ENCODE results near the gene FASTK. TPM values are rescaled to one million over a fixed set of nuclear protein-coding genes. Genes with fewer than 3 reads are reported as not detected.

The FASTK gene
- polyA plus RNA-seq, 1 experiment, result 89.9 TPM

GRCh38 chr7:151091431-151091830 lies 10.8 kb upstream of the FASTK start:
- ChIA-PET POLR2A (no interaction called here), CTCF (interaction anchor here (1.3 to 12.9 kb wide), 4 partner anchors 9 to 78 kb away, joined by 3 to 143 read pairs (median 4); no protein-coding TSS in a partner anchor)
- no peak for DNase-seq (ENCODE audit: low read depth)
- peaks cover 4% of the 10 kb centered on the region; the same call in 1 of the 2 replicates for H3K36me3 ChIP-seq (ENCODE audit: control insufficient read depth, insufficient read depth, low read length)
- H3K4me3 ChIP-seq (ENCODE audit: low read depth, low read length), result no peak overlapping the region
- peak; percentile 67 for TF ChIP-seq CTCF (IDR thresholded peaks at IDR 0.05; ENCODE audit: insufficient read depth, low read depth, low read length)
- H3K27me3 ChIP-seq (ENCODE audit: control insufficient read depth, insufficient read depth, low read length), result no peaks in the 10 kb centered on the region

- peaks cover 2% of the 10 kb centered on the region; the same call in 1 of the 2 replicates for H3K36me3 ChIP-seq (ENCODE audit: control insufficient read depth, insufficient read depth, low read length)
- ChIA-PET CTCF (interaction anchor here (1.3 to 12.9 kb wide), 5 partner anchors 9 to 78 kb away, joined by 3 to 143 read pairs (median 4); no protein-coding TSS in a partner anchor), POLR2A (no interaction called here)
- no peak overlapping the region for H3K4me3 ChIP-seq (ENCODE audit: low read depth, low read length)
- TF ChIP-seq CTCF (IDR thresholded peaks at IDR 0.05; ENCODE audit: insufficient read depth, low read depth, low read length), result no peak
- no peaks in the 10 kb centered on the region for H3K27me3 ChIP-seq (ENCODE audit: control insufficient read depth, insufficient read depth, low read length)
- no peak for DNase-seq (ENCODE audit: low read depth)
These were observed 10.4 kb upstream of the FASTK start for GRCh38 chr7:151091003-151091402.

- Histone ChIP-seq H3K36me3 (ENCODE audit: control insufficient read depth, insufficient read depth, low read length) (peaks cover 2% of the 10 kb centered on the region; the same call in 1 of the 2 replicates), H3K4me3 (ENCODE audit: low read depth, low read length) (no peak overlapping the region; the same call in 1 of the 2 replicates), H3K27me3 (ENCODE audit: control insufficient read depth, insufficient read depth, low read length) (no peaks in the 10 kb centered on the region)
- POLR2A ChIA-PET, result no interaction called here
- CTCF ChIA-PET, result interaction anchor here (1.0 to 12.9 kb wide), 7 partner anchors 15 to 77 kb away, joined by 3 to 143 read pairs (median 4); no protein-coding TSS in a partner anchor
- no peak for TF ChIP-seq CTCF (IDR thresholded peaks at IDR 0.05; ENCODE audit: insufficient read depth, low read depth, low read length)
- DNase-seq (ENCODE audit: low read depth), result no peak
These were observed 9.5 kb upstream of the FASTK start for GRCh38 chr7:151089893-151090730.

GRCh38 chr7:151088856-151089699 lies 8.5 kb upstream of the FASTK start:
- Histone ChIP-seq H3K36me3 (ENCODE audit: control insufficient read depth, insufficient read depth, low read length) (peaks cover 2% of the 10 kb centered on the region; the same call in 1 of the 2 replicates), H3K4me3 (ENCODE audit: low read depth, low read length) (peak overlapping the region; percentile 91), H3K27me3 (ENCODE audit: control insufficient read depth, insufficient read depth, low read length) (no peaks in the 10 kb centered on the region)
- ChIA-PET POLR2A (interaction anchor here (0.6 kb wide), 1 partner anchor 110 kb away, joined by 3 read pairs; no protein-coding TSS in a partner anchor), CTCF (interaction anchor here (0.5 to 12.9 kb wide), 10 partner anchors 16 to 111 kb away, joined by 3 to 143 read pairs (median 4); no protein-coding TSS in a partner anchor)
- DNase-seq (ENCODE audit: low read depth), result no peak
- TF ChIP-seq CTCF (IDR thresholded peaks at IDR 0.05; ENCODE audit: insufficient read depth, low read depth, low read length), result no peak
